Esophagus muscularis mucosa (tissue), 4 donors: ENCODE measurements around the gene GPM6B. TPM values are rescaled to one million over a fixed set of nuclear protein-coding genes. Genes with fewer than 3 reads are reported as not detected.

Experiments
- DNase-seq: peaks from one replicate; pipeline ENCODE4 v3.0.0-alpha.2; 2017; ENCODE audit errors: extremely low spot score
- H3K27ac ChIP-seq, 4 donors: fragments of 200-600 bp; sonication (generic); replicated peaks in 1 of 4; 1 replicate in 3 of 4; 2 replicates in 1 of 4; pipeline ENCODE4 v1.5.1; 2016 to 2019; ENCODE audit warnings: mild to moderate bottlenecking in 1 of 4
- H3K27me3 ChIP-seq, 4 donors: fragments of 200-600 bp; sonication (generic); one replicate each; pipeline versions ENCODE4 v1.5.1 to v1.6.0; 2016 to 2019
- H3K36me3 ChIP-seq, 4 donors: fragments of 200-600 bp; sonication (generic); one replicate each; pipeline ENCODE4 v1.5.1; 2016 to 2019
- H3K4me1 ChIP-seq, 4 donors: fragments of 200-600 bp; sonication (generic); one replicate each; pipeline ENCODE4 v1.5.1; 2016 to 2019
- H3K4me3 ChIP-seq, 4 donors: fragments of 200-600 bp; sonication (generic); 1 replicate in 2 of 4; 2 replicates in 2 of 4; pipeline ENCODE4 v1.5.1; 2016 to 2019; ENCODE audit warnings: mild to moderate bottlenecking in 4 of 4, moderate library complexity in 1 of 4
- H3K9me3 ChIP-seq, 4 donors: fragments of 200-600 bp; sonication (generic); 1 replicate in 3 of 4; 2 replicates in 1 of 4; pipeline ENCODE4 v1.5.1; 2016 to 2019
- CTCF ChIP-seq, 3 experiments: fragments of 200-600 bp in 2 of 3; fragments of 450-650 bp in 1 of 3; sonication (generic) in 2 of 3; IDR thresholded peaks; one replicate each; pipeline ENCODE4 v1.5.1; 2017 to 2019; ENCODE audit warnings: antibody characterized with exemption in 3 of 3, mild to moderate bottlenecking in 2 of 3, moderate library complexity in 1 of 3
- EP300 ChIP-seq: sonication (generic); formaldehyde crosslinking; IDR thresholded peaks from one replicate; pipeline ENCODE4 v1.6.1; 2017; ENCODE audit warnings: antibody characterized with exemption
- POLR2A ChIP-seq: fragments of 450-650 bp; IDR thresholded peaks from one replicate; pipeline ENCODE4 v1.6.1; 2017; ENCODE audit warnings: antibody characterized with exemption, moderate library complexity, mild to moderate bottlenecking, low read depth
- POLR2AphosphoS5 ChIP-seq, 2 donors: sonication (generic); formaldehyde crosslinking; IDR thresholded peaks; one replicate each; pipeline ENCODE4 v1.6.1; 2017; ENCODE audit warnings: antibody characterized with exemption in 2 of 2
- WGBS: methylation state at CpG from one replicate; pipeline ENCODE4 v1.1.5; 2018; 5-methylcytosine and 5-hydroxymethylcytosine counted together
- intact Hi-C: fragments of 100-400 bp; cut with DNase I; formaldehyde crosslinking; loops from one replicate; pipeline ENCODE4 v1.15.1; 2023
- total RNA-seq, 4 donors: library from RNA; depleted of rRNA; stranded (reverse); fragments of >200 nt; gene quantifications; one replicate each; pipeline versions ENCODE4 v1.1.0 to v1.2.1, GENCODE V29; 2016

Gene GPM6B, protein sequence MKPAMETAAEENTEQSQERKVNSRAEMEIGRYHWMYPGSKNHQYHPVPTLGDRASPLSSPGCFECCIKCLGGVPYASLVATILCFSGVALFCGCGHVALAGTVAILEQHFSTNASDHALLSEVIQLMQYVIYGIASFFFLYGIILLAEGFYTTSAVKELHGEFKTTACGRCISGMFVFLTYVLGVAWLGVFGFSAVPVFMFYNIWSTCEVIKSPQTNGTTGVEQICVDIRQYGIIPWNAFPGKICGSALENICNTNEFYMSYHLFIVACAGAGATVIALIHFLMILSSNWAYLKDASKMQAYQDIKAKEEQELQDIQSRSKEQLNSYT
- 10 to 100 TPM; 33.2 to 57.2 (median 45.2) TPM for total RNA-seq

DNA sequence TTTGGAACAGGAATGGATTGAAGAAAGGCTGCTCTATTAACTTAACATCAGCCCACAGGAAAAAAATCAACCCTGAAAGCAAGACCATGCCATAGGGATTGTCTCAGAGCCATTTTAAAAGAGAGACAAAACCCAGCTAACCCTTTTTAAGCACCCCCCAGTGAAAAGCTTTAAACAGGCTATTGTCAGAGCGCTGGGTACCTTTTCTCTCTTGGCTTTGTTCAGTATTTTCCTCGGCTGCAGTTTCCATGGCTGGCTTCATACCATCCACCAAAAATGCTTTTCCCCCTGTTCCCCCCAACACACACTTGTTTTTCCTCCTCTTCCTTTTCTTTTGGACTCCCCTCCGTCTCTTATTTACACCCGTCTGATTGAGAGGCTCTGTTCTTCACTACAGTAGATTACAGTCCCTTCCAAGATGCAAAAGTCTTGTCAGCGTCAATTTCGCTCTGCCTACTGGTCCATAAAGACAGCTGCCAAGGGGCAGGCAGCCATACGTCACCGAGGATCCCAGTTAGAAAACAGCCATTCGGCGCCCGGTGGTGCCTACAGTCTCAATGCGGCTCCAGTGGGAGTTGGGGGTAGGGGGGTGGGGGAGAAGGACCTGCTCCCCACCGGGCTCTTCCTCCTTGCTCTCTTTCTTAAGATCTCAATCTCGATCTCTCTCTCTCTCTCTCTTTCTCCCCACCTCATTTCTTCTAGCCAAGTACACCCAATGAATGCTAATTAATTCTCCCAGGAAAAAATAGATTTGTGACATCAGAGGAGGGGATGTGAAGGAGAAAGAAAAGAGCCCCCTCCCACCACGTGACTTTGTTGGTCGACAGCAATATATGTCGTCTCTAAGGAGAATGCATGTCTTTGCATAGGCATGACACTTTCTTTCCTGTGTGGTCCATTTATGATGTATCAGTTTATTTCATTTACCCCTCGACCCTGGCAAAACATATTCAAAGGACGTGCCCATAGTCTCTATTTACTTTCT, at the start of gene GPM6B:
Gene GPM6B, minus strand, starts transcription at position 451 of the 985 bp plus-strand sequence. Its CDS starts 189 bp downstream, at position 262.
- intact Hi-C loops, result no loop called here
- Histone ChIP-seq H3K27me3 (no peaks in the 10 kb centered on the region), H3K36me3 (no peaks in the 10 kb centered on the region), H3K4me3 (peak within 1 kb of the TSS; percentile 9 to 15 (median 10)), H3K27ac (no peak within 1 kb of the TSS), H3K4me1 (no peaks in the 10 kb centered on the region), H3K9me3 (no peaks in the 10 kb centered on the region)
- DNase-seq, result no peak
- TF ChIP-seq POLR2A (no peak), CTCF (IDR thresholded peaks at IDR 0.05) (no peak), POLR2AphosphoS5 (IDR thresholded peaks at IDR 0.05) (no peak), EP300 (no peak)
- 44% methylated on average over 19 of the region's 19 CpGs for WGBS

DNA sequence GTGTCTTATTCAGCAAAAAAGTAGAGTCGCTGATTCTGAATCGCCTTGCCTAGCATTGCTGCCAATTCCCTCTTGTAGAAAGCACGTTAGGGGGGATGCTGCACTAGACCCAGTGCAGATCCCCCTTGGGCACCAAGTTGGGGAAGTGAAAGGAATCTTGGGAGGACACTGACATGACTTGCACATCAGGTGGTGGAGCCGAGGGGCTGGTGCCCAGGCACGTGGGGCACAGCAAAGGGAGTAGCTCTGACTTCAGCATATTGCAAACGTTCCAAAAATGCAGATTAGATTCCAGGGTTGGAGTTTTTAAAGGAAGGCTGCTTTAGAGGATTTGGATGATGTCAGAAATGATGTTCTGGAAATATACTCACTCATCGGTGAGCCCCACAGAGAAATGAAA, 47.4 kb upstream of the GPM6B start:
- H3K27ac ChIP-seq, result no peak overlapping the region
- intact Hi-C loops, result no loop called here

DNA sequence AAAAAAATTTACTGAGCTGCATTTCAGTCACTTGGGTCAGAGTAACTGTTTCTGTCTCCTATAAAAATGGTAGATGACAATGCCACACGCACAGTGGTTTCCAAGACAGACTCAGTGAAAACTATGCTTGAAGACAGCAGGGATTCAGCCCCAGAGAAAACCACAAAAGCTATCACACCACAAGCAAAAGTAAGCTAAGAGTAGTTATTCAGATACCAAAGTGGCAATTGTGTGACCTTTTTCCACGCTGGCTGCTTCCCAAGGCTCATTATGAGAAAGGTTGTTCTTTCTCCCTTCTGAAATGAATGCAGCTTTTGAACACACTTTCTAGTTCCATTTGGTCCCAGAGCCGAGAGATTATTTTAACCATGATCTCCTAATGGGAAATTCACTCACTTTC, 46.4 kb upstream of the GPM6B start:
- Histone ChIP-seq H3K27ac (no peak overlapping the region), H3K4me3 (no peak overlapping the region), H3K36me3 (no peaks in the 10 kb centered on the region), H3K4me1 (no peaks in the 10 kb centered on the region), H3K9me3 (no peaks in the 10 kb centered on the region), H3K27me3 (peaks cover 0 to 4% (median 0%) of the 10 kb centered on the region in 4 donors)
- TF ChIP-seq CTCF (IDR thresholded peaks at IDR 0.05) (no peak), EP300 (no peak), POLR2A (no peak), POLR2AphosphoS5 (IDR thresholded peaks at IDR 0.05) (no peak)
- WGBS, result 61% methylated on average over 3 of the region's 3 CpGs
- DNase-seq, result no peak
- intact Hi-C loops, result no loop called here

More for the DNA sequence above, 47.4 kb upstream of the GPM6B start:
- DNase-seq, result no peak
- H3K36me3 ChIP-seq, result no peaks in the 10 kb centered on the region
- TF ChIP-seq CTCF (IDR thresholded peaks at IDR 0.05) (no peak), POLR2A (no peak), POLR2AphosphoS5 (IDR thresholded peaks at IDR 0.05) (no peak), EP300 (no peak)
- H3K4me1 ChIP-seq, result no peaks in the 10 kb centered on the region
- H3K4me3 ChIP-seq, result no peak overlapping the region
- 60% methylated on average over 7 of the region's 7 CpGs for WGBS
- no peaks in the 10 kb centered on the region for H3K9me3 ChIP-seq
- H3K27me3 ChIP-seq, result peaks cover 0 to 4% (median 0%) of the 10 kb centered on the region in 4 donors

DNA sequence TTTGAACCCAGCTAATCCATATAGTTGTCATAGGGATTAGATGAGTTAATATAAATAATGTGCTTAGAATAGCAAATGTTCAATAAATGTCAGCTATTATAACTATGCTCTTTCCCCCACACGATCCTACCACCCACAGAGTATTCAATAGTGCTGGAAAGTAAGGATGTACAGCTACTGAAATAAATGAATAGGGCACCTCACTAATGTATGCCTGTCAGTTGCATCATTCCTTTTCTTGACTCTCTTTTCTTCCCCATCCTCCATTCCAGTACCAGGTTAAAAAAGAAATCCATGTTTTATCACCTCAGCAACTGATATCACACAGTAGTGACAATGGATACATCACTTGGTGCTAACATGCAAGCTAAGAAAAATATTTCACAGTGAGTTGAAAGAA, 42.8 kb upstream of the GPM6B start:
- TF ChIP-seq POLR2A (no peak), POLR2AphosphoS5 (IDR thresholded peaks at IDR 0.05) (no peak), CTCF (IDR thresholded peaks at IDR 0.05) (no peak), EP300 (no peak)
- intact Hi-C loops, result no loop called here
- 60% methylated on average over 1 of the region's 1 CpG for WGBS

More for the DNA sequence above, 42.8 kb upstream of the GPM6B start:
- DNase-seq, result no peak
- Histone ChIP-seq H3K9me3 (no peaks in the 10 kb centered on the region), H3K27ac (no peak overlapping the region), H3K36me3 (no peaks in the 10 kb centered on the region), H3K27me3 (peaks cover 0 to 4% (median 0%) of the 10 kb centered on the region in 4 donors), H3K4me1 (no peaks in the 10 kb centered on the region), H3K4me3 (no peak overlapping the region)
